Measurements from ENCODE around the gene HMSD.

HMSD gene, protein sequence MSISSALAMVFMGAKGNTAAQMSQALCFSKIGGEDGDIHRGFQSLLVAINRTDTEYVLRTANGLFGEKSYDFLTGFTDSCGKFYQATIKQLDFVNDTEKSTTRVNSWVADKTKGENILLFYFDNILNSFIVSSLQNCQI

DNA sequence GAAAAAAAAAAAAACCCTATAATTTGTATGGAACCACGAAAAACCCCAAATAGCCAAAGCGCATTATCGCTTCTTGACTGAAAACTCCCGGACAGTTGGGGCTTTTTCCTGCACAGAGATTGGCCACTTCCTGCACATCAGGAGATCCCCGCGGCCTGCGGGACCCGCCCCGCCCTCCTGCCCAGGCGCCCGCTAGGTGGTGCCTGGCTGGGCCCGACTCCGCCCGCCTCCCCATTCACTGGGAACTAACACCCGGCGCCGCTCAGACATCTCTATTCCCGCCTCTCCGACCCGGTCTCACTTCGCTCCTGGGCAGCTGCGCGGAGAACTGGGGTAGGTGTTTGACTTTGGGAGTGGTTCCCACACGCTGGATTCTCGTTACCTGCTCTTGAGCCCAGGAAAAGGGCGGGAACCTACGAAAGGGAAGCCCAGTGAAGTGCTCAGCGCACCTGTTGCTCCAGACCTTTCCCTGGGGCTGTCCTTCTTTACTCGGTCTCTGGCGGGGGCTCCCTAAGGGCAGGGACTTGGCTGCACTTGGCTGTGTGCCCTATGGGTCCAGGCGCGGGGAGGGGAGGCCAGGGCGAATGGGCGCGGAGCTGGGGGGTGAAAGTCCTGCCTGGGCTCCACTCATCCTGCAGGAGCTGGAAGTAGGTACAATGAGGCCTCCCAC, at the start of gene HMSD:
Gene HMSD (plus strand): TSS at position 234 of the 670 bp plus-strand sequence. CDS start 4,155 bp downstream, outside the sequence.
- Histone ChIP-seq H3K27me3 (replicated peaks; ENCODE audit: control insufficient read depth, insufficient read depth, low read length) (no peaks in the 10 kb centered on the region), H3K4me3 (replicated peaks; ENCODE audit: low read depth, low read length) (peak within 1 kb of the TSS; percentile 89), H3K36me3 (ENCODE audit: control insufficient read depth, insufficient read depth, low read length) (peaks cover 5% of the 10 kb centered on the region)
- TF ChIP-seq, protein P1, sequence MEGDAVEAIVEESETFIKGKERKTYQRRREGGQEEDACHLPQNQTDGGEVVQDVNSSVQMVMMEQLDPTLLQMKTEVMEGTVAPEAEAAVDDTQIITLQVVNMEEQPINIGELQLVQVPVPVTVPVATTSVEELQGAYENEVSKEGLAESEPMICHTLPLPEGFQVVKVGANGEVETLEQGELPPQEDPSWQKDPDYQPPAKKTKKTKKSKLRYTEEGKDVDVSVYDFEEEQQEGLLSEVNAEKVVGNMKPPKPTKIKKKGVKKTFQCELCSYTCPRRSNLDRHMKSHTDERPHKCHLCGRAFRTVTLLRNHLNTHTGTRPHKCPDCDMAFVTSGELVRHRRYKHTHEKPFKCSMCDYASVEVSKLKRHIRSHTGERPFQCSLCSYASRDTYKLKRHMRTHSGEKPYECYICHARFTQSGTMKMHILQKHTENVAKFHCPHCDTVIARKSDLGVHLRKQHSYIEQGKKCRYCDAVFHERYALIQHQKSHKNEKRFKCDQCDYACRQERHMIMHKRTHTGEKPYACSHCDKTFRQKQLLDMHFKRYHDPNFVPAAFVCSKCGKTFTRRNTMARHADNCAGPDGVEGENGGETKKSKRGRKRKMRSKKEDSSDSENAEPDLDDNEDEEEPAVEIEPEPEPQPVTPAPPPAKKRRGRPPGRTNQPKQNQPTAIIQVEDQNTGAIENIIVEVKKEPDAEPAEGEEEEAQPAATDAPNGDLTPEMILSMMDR (IDR thresholded peaks at IDR 0.05; ENCODE audit: insufficient read depth, low read length, poor library complexity, severe bottlenecking), result peak; percentile 68
- DNase-seq (ENCODE audit: extremely low read depth, insufficient read length), result peak; percentile 89

DNA sequence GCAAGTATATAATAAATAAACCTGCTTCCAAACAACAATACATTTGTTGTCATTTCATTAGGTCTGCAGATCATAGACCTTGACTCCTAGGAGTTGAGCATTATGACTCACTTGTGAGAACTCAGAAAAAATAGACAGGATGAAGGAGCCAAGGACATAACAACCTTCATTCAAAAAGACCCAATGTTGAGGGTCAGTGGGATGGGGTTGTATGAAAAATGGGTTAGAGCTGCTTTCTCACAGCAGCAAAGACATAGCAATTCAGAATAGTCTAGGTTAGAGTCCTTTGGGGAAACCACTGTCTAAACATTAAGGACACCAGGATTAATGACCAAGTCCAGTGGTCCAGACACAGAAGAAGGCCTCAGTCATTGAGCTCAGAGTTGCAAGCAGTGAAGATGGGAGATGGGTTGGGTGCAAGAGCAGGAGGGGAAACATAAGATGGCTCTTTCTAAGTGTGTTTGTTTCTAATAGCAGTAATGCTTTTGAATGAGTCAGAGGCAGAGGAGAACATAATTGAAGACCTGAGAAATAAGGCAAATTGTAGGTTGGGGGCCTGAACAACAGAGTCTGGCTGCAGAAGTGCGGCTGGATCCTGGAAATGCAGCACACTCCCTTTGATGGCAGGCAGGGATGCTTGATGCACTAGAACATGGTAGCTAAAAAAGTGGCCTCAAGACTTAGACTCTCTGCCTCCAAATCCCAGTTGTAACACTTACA, 45.1 kb upstream of the HMSD start:
- TF ChIP-seq, protein P1 (IDR thresholded peaks at IDR 0.05; ENCODE audit: insufficient read depth, low read length, poor library complexity, severe bottlenecking), result no peak

DNA sequence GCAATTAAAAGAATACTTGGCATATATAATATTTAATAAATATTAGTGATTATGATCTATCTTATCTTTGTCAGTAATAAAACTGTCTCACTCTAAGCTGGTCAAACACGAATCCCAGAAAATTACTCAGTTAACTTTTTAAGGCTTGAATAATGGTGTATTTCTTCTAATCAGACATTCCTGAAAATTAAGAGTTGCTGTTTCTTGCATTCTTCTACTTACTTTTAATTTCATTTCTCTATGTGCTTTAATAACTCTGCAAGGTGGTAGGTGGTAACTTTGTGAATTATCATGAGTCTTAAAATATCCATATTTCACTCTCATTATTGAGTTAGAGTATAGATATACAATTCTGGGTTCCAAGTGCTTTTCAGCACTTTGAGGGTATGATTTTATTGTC, 44.4 kb upstream of the HMSD start:
- Histone ChIP-seq H3K27me3 (replicated peaks; ENCODE audit: control insufficient read depth, insufficient read depth, low read length) (no peaks in the 10 kb centered on the region), H3K4me3 (replicated peaks; ENCODE audit: low read depth, low read length) (no peak overlapping the region), H3K36me3 (ENCODE audit: control insufficient read depth, insufficient read depth, low read length) (no peaks in the 10 kb centered on the region)
- TF ChIP-seq, protein P1 (IDR thresholded peaks at IDR 0.05; ENCODE audit: insufficient read depth, low read length, poor library complexity, severe bottlenecking), result no peak
- DNase-seq (ENCODE audit: extremely low read depth, insufficient read length), result no peak

More for the DNA sequence above, 45.1 kb upstream of the HMSD start:
- Histone ChIP-seq H3K4me3 (replicated peaks; ENCODE audit: low read depth, low read length) (no peak overlapping the region), H3K36me3 (ENCODE audit: control insufficient read depth, insufficient read depth, low read length) (no peaks in the 10 kb centered on the region), H3K27me3 (replicated peaks; ENCODE audit: control insufficient read depth, insufficient read depth, low read length) (no peaks in the 10 kb centered on the region)
- DNase-seq (ENCODE audit: extremely low read depth, insufficient read length), result no peak

DNA sequence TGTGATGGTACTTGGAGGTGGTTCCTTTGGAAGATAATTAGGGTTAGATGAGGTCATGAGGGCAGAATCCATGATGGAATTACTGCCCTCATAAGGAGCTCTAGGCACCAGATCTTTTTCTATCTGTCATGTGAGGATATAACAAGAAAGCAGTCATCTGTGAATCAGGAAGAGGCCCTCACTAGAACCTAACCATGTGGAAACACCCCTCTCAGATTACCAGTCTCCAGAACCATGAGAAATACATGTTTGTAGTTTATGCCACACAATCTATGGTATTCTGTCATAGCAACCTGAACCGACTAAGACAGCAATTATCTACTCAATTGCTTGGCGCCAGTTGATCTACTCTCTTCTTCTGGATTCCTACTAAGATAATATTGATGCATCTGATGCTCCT, 43.7 kb upstream of the HMSD start:
- TF ChIP-seq, protein P1 (IDR thresholded peaks at IDR 0.05; ENCODE audit: insufficient read depth, low read length, poor library complexity, severe bottlenecking), result no peak
- DNase-seq (ENCODE audit: extremely low read depth, insufficient read length), result no peak

DNA sequence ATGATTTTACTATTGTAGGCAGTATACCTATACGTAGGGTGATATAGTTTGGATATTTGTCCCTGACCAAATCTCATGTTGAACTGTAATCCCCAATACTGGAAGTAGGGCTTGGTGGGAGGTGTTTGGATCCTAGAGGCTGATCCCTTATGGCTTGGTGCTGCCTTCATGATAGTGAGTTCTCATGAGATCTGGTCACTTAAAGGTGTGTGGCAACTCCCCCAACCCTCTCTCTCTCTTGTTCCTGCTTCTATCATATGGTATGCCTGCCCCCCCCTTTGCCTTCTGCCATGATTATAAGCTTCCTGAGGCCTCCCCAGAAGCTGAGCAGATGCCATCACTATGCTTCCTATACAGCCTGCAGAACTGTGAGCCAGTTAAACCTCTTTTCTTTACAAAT, 43.0 kb upstream of the HMSD start:
- no peaks in the 10 kb centered on the region for H3K36me3 ChIP-seq (ENCODE audit: control insufficient read depth, insufficient read depth, low read length)
- TF ChIP-seq, protein P1 (IDR thresholded peaks at IDR 0.05; ENCODE audit: insufficient read depth, low read length, poor library complexity, severe bottlenecking), result no peak
- no peak for DNase-seq (ENCODE audit: extremely low read depth, insufficient read length)
- H3K4me3 ChIP-seq (replicated peaks; ENCODE audit: low read depth, low read length), result no peak overlapping the region
- no peaks in the 10 kb centered on the region for H3K27me3 ChIP-seq (replicated peaks; ENCODE audit: control insufficient read depth, insufficient read depth, low read length)

More for the DNA sequence above, 43.7 kb upstream of the HMSD start:
- H3K4me3 ChIP-seq (replicated peaks; ENCODE audit: low read depth, low read length), result no peak overlapping the region
- H3K36me3 ChIP-seq (ENCODE audit: control insufficient read depth, insufficient read depth, low read length), result no peaks in the 10 kb centered on the region
- H3K27me3 ChIP-seq (replicated peaks; ENCODE audit: control insufficient read depth, insufficient read depth, low read length), result no peaks in the 10 kb centered on the region
